H9 (cell line): ENCODE data around the gene CAB39. TPM values are rescaled to one million over a fixed set of nuclear protein-coding genes. Genes with fewer than 3 reads are reported as not detected.

Experiments
- DNase-seq: peaks from one replicate; pipeline ENCODE4 v3.0.0-alpha.2; 2017
- H2AFZ ChIP-seq: one replicate; pipeline ENCODE4 v1.6.1; 2013; ENCODE audit warnings: mild to moderate bottlenecking, low read length, control low read depth, moderate library complexity
- H2AK5ac ChIP-seq: 2 replicates; pipeline ENCODE4 v1.6.1; 2013; ENCODE audit warnings: low read length, control low read depth, mixed read lengths; ENCODE audit not compliant: insufficient read length
- H2BK120ac ChIP-seq: one replicate; pipeline ENCODE4 v1.6.1; 2013; ENCODE audit warnings: low read depth, mild to moderate bottlenecking, low read length, control low read depth, inconsistent platforms; ENCODE audit not compliant: poor library complexity, severe bottlenecking
- H2BK12ac ChIP-seq: 2 replicates; pipeline ENCODE4 v1.6.1; 2013; ENCODE audit warnings: low read length, control low read depth, mixed read lengths, low read depth; ENCODE audit not compliant: insufficient read length
- H2BK15ac ChIP-seq: 2 replicates; pipeline ENCODE4 v1.6.1; 2013; ENCODE audit warnings: low read depth, low read length, control low read depth
- H2BK20ac ChIP-seq: one replicate; pipeline ENCODE4 v1.6.1; 2013; ENCODE audit warnings: low read depth, mild to moderate bottlenecking, low read length, control low read depth, inconsistent platforms; ENCODE audit not compliant: poor library complexity, severe bottlenecking
- H2BK5ac ChIP-seq: 2 replicates; pipeline ENCODE4 v1.6.1; 2013; ENCODE audit warnings: low read length, control low read depth, mixed read lengths; ENCODE audit not compliant: insufficient read length
- H3K14ac ChIP-seq: 2 replicates; pipeline ENCODE4 v1.6.1; 2013; ENCODE audit warnings: low read length, control low read depth; ENCODE audit not compliant: insufficient read depth
- H3K18ac ChIP-seq: 2 replicates; pipeline ENCODE4 v1.6.1; 2013; ENCODE audit warnings: low read depth, mild to moderate bottlenecking, mixed read lengths, low read length, control low read depth; ENCODE audit not compliant: insufficient read length
- H3K23ac ChIP-seq: 2 replicates; pipeline ENCODE4 v1.6.1; 2013; ENCODE audit warnings: low read length, control low read depth, mixed read lengths, low read depth; ENCODE audit not compliant: insufficient read length
- H3K23me2 ChIP-seq: 2 replicates; pipeline ENCODE4 v1.6.1; 2013; ENCODE audit warnings: low read depth, mild to moderate bottlenecking, mixed read lengths, low read length, control low read depth; ENCODE audit not compliant: insufficient read length, poor library complexity, severe bottlenecking
- H3K27ac ChIP-seq: 2 replicates; pipeline ENCODE4 v1.5.1; 2013; ENCODE audit warnings: low read length, control low read depth, mixed read lengths, low read depth; ENCODE audit not compliant: insufficient read length
- H3K27me3 ChIP-seq: 2 replicates; pipeline ENCODE4 v1.6.1; 2013; ENCODE audit warnings: low read length, control low read depth, inconsistent platforms; ENCODE audit not compliant: insufficient read depth
- H3K4ac ChIP-seq: 2 replicates; pipeline ENCODE4 v1.6.1; 2013; ENCODE audit warnings: low read depth, mild to moderate bottlenecking, control low read depth, inconsistent platforms, low read length, moderate library complexity
- H3K4me1 ChIP-seq: 2 replicates; pipeline ENCODE4 v1.6.1; 2013; ENCODE audit warnings: low read length, control low read depth, inconsistent platforms; ENCODE audit not compliant: insufficient read depth
- H3K4me2 ChIP-seq: 2 replicates; pipeline ENCODE4 v1.6.1; 2013; ENCODE audit warnings: low read length, control low read depth, mixed read lengths; ENCODE audit not compliant: insufficient read length, insufficient read depth
- H3K56ac ChIP-seq: 2 replicates; pipeline ENCODE4 v1.6.1; 2013; ENCODE audit warnings: low read depth, mild to moderate bottlenecking, mixed read lengths, low read length, control low read depth; ENCODE audit not compliant: insufficient read length
- H3K79me1 ChIP-seq: 2 replicates; pipeline ENCODE4 v1.6.1; 2013; ENCODE audit warnings: low read depth, mild to moderate bottlenecking, moderate library complexity, low read length, control low read depth, inconsistent platforms; ENCODE audit not compliant: insufficient read depth, poor library complexity, severe bottlenecking
- H3K79me2 ChIP-seq: 2 replicates; pipeline ENCODE4 v1.6.1; 2013; ENCODE audit warnings: low read length, control low read depth, inconsistent platforms; ENCODE audit not compliant: insufficient read depth
- H3K9ac ChIP-seq: 2 replicates; pipeline ENCODE4 v1.6.1; 2013; ENCODE audit warnings: low read length, control low read depth, mixed read lengths; ENCODE audit not compliant: insufficient read length; ENCODE audit errors: extremely low read depth
- H3K9me3 ChIP-seq: one replicate; pipeline ENCODE4 v1.6.1; 2013; ENCODE audit warnings: low read depth, low read length, inconsistent platforms; ENCODE audit not compliant: control insufficient read depth
- H3T11ph ChIP-seq: one replicate; pipeline ENCODE4 v1.6.1; 2013; ENCODE audit warnings: mild to moderate bottlenecking, low read length, control low read depth, inconsistent platforms
- H4K20me1 ChIP-seq: one replicate; pipeline ENCODE4 v1.6.1; 2013; ENCODE audit not compliant: control insufficient read depth, insufficient read length, insufficient read depth
- H4K5ac ChIP-seq: 2 replicates; pipeline ENCODE4 v1.6.1; 2013; ENCODE audit warnings: low read depth, mild to moderate bottlenecking, mixed read lengths, low read length, control low read depth; ENCODE audit not compliant: insufficient read length
- H4K8ac ChIP-seq: replicated peaks from 2 replicates; pipeline ENCODE4 v1.6.1; 2013; ENCODE audit warnings: low read length, control low read depth, mixed read lengths, low read depth; ENCODE audit not compliant: insufficient read length
- H4K91ac ChIP-seq: 2 replicates; pipeline ENCODE4 v1.6.1; 2013; ENCODE audit warnings: low read depth, mild to moderate bottlenecking, moderate library complexity, mixed read lengths, low read length, control low read depth; ENCODE audit not compliant: insufficient read length
- H3K27ac Mint-ChIP-seq, 3 experiments: 2 replicates in 2 of 3; 3 replicates in 1 of 3; pipeline ENCODE4 v1.8.0; 2020 to 2021; ENCODE audit warnings: mixed read lengths in 3 of 3, mild to moderate bottlenecking in 1 of 3, moderate library complexity in 1 of 3
- H3K27me3 Mint-ChIP-seq: 2 replicates; pipeline ENCODE4 v1.8.0; 2021; ENCODE audit warnings: low read depth, mild to moderate bottlenecking, moderate library complexity, mixed read lengths
- H3K36me3 Mint-ChIP-seq, 3 experiments: 2 replicates in 2 of 3; 3 replicates in 1 of 3; pipeline ENCODE4 v1.8.0; 2020 to 2021; ENCODE audit warnings: low read depth in 3 of 3, mixed read lengths in 3 of 3; ENCODE audit not compliant: insufficient read depth in 1 of 3
- H3K4me1 Mint-ChIP-seq, 2 experiments: 2 replicates each; pipeline ENCODE4 v1.8.0; 2020; ENCODE audit warnings: mixed read lengths in 2 of 2
- H3K4me3 Mint-ChIP-seq, 2 experiments: 2 replicates in 1 of 2; 3 replicates in 1 of 2; pipeline ENCODE4 v1.8.0; 2020 to 2021; ENCODE audit warnings: mild to moderate bottlenecking in 2 of 2, mixed read lengths in 2 of 2, moderate library complexity in 1 of 2
- H3K9me3 Mint-ChIP-seq, 2 experiments: 2 replicates in 1 of 2; 3 replicates in 1 of 2; pipeline ENCODE4 v1.8.0; 2020; ENCODE audit warnings: mild to moderate bottlenecking in 2 of 2, mixed read lengths in 2 of 2, moderate library complexity in 1 of 2
- WGBS: extraction: QIAGEN DNeasy Blood & Tissue Kit; methylation state at CpG from one replicate; pipeline ENCODE4 v1.1.7; 2013; ENCODE audit warnings: missing lambda C conversion rate, low lambda C conversion rate, mixed read lengths; ENCODE audit not compliant: insufficient read length; ENCODE audit errors: extremely low coverage; 5-methylcytosine and 5-hydroxymethylcytosine counted together
- total RNA-seq: library from RNA; stranded (reverse); gene quantifications from 2 replicates; pipeline ENCODE4 v1.2.1, GENCODE V29; 2021
- TF ChIP-seq, protein P1 (sequence below): fragments of 200-600 bp; sonication (generic); conservative IDR thresholded peaks from 3 replicates; pipeline ENCODE4 v1.8.0; 2021; ENCODE audit warnings: antibody characterized with exemption, mild to moderate bottlenecking

CAB39 gene
- total RNA-seq, 1 experiment from 2014 or later = 42.7 TPM

DNA sequence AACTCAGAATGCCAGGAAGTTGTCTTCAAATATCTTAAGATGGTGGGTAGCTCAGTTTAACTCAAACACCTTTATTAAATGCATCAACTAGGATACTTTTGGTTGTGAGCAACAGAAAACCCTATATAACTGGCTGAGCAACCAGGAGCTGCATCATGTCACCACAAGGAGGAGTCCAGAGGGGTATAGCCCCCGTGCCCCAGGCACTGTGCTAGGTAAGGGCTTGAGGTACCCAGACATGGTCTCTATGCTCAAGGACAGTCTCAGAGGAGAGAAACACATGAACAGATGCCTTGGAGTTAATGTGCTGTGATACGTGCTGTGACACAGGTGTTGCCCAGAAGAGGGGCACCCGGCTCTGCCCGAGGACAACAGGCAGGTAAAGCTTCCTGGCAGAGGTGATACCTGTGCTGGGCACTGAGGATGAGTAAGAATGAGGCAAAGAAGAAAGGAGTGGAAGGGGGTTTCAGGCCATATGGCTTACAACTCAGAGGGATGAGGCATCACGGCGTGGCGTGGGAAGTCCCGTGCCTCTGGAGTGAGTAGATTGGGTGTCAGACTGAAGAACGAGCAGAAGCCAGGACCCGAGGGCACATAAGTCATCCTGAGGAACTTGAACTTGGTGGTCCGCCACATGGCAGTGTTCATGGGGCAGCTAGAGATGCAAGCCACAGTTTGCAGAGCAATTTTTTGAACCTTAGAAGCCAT, 32.0 kb upstream of the CAB39 start:
- peaks cover 13% of the 10 kb centered on the region in 2 experiments; a peak in 4 of 5 replicates for H3K9me3 Mint-ChIP-seq
- no peak overlapping the region; a peak in 1 of 7 replicates for H3K27ac Mint-ChIP-seq
- Histone ChIP-seq H3T11ph (no peak overlapping the region), H3K9ac (no peak overlapping the region), H2BK12ac (no peak overlapping the region), H3K23ac (no peak overlapping the region), H3K56ac (no peak overlapping the region), H3K23me2 (no peaks in the 10 kb centered on the region), H3K4ac (no peak overlapping the region), H2BK120ac (no peak overlapping the region), H3K9me3 (no peaks in the 10 kb centered on the region), H3K27ac (no peak overlapping the region), H4K20me1 (no peaks in the 10 kb centered on the region), H4K8ac (no peak overlapping the region), H3K4me2 (no peak overlapping the region), H2BK15ac (no peak overlapping the region), H3K4me1 (no peaks in the 10 kb centered on the region), H2BK20ac (no peak overlapping the region), H3K27me3 (no peaks in the 10 kb centered on the region), H3K79me2 (no peaks in the 10 kb centered on the region), H2BK5ac (no peak overlapping the region), H2AK5ac (no peak overlapping the region), H3K18ac (no peak overlapping the region), H4K91ac (no peak overlapping the region), H3K14ac (no peak overlapping the region), H3K79me1 (no peaks in the 10 kb centered on the region), H4K5ac (no peak overlapping the region), H2AFZ (no peak overlapping the region)
- DNase-seq = no peak
- peaks cover 14% of the 10 kb centered on the region for H3K27me3 Mint-ChIP-seq
- H3K4me3 Mint-ChIP-seq = no peak overlapping the region
- TF ChIP-seq, protein P1, sequence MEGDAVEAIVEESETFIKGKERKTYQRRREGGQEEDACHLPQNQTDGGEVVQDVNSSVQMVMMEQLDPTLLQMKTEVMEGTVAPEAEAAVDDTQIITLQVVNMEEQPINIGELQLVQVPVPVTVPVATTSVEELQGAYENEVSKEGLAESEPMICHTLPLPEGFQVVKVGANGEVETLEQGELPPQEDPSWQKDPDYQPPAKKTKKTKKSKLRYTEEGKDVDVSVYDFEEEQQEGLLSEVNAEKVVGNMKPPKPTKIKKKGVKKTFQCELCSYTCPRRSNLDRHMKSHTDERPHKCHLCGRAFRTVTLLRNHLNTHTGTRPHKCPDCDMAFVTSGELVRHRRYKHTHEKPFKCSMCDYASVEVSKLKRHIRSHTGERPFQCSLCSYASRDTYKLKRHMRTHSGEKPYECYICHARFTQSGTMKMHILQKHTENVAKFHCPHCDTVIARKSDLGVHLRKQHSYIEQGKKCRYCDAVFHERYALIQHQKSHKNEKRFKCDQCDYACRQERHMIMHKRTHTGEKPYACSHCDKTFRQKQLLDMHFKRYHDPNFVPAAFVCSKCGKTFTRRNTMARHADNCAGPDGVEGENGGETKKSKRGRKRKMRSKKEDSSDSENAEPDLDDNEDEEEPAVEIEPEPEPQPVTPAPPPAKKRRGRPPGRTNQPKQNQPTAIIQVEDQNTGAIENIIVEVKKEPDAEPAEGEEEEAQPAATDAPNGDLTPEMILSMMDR = peak; percentile 36; the same call in 2 of the 3 replicates
- H3K4me1 Mint-ChIP-seq = 0 out of 4 replicates have a peak, but pooled peaks cover 0 to 2% of the 10 kb centered on the region in 2 experiments
- H3K36me3 Mint-ChIP-seq = peaks cover 2 to 12% (median 8%) of the 10 kb centered on the region in 3 experiments; a peak in 3 of 7 replicates
- no CpG with 5 or more reads among the region's 11 CpGs for WGBS
